HepG2 (cell line): ENCODE data around the gene SIX3. TPM values are rescaled to one million over a fixed set of nuclear protein-coding genes. Genes with fewer than 3 reads are reported as not detected.
A peak's percentile ranks its signal among the peaks of the same experiment; 100 is the strongest.

ENCODE experiments used
- CHCHD3 ChIP-seq: sonication (generic); formaldehyde crosslinking; IDR thresholded peaks from 2 replicates; pipeline ENCODE4 v1.8.0; 2022; ENCODE audit warnings: mild to moderate bottlenecking, missing genetic modification reagents, moderate library complexity
- HDAC2 ChIP-seq: sonication (generic); formaldehyde crosslinking; IDR thresholded peaks from 2 replicates; pipeline ENCODE4 v1.4.0; 2020; ENCODE audit warnings: missing genetic modification reagents
- HMG20B ChIP-seq: conservative IDR thresholded peaks from 2 replicates; pipeline ENCODE4 v1.6.1; 2016; ENCODE audit warnings: missing genetic modification reagents, missing compliant biosample characterization
- HMGXB4 ChIP-seq, 2 experiments: sonication (generic) in 1 of 2; formaldehyde crosslinking in 1 of 2; IDR thresholded peaks; 2 replicates each; pipeline versions ENCODE4 v1.4.0 to v1.6.1; 2018 to 2020; ENCODE audit warnings: missing genetic modification reagents in 2 of 2, borderline replicate concordance in 1 of 2, low read depth in 1 of 2, mild to moderate bottlenecking in 1 of 2, missing biosample characterization in 1 of 2
- IRX3 ChIP-seq: sonication (generic); formaldehyde crosslinking; IDR thresholded peaks from 2 replicates; pipeline ENCODE4 v1.8.1; 2023; ENCODE audit warnings: mild to moderate bottlenecking, low read depth, missing genetic modification reagents, borderline replicate concordance
- MXD4 ChIP-seq: IDR thresholded peaks from 2 replicates; pipeline ENCODE4 v1.6.1; 2016; ENCODE audit warnings: mild to moderate bottlenecking, missing biosample characterization, missing genetic modification reagents
- SP4 ChIP-seq: sonication (generic); formaldehyde crosslinking; IDR thresholded peaks from 2 replicates; pipeline ENCODE4 v1.8.1; 2023; ENCODE audit warnings: mild to moderate bottlenecking, missing genetic modification reagents
- TEAD3 ChIP-seq: optimal IDR thresholded peaks from 2 replicates; pipeline ENCODE3; 2016; ENCODE audit warnings: borderline replicate concordance
- ZNF317 ChIP-seq: sonication (generic); formaldehyde crosslinking; IDR thresholded peaks from 2 replicates; pipeline ENCODE4 v1.5.0; 2020; ENCODE audit warnings: mild to moderate bottlenecking, missing genetic modification reagents
- ZNF460 ChIP-seq: sonication (generic); formaldehyde crosslinking; IDR thresholded peaks from 2 replicates; pipeline ENCODE4 v1.5.1; 2020; ENCODE audit warnings: missing genetic modification reagents, mild to moderate bottlenecking, borderline replicate concordance
- ZNF597 ChIP-seq: sonication (generic); formaldehyde crosslinking; IDR thresholded peaks from 2 replicates; pipeline ENCODE4 v1.5.0; 2020; ENCODE audit warnings: missing genetic modification reagents
- ZNF746 ChIP-seq: sonication (generic); formaldehyde crosslinking; IDR thresholded peaks from 2 replicates; pipeline ENCODE4 v1.8.0; 2022; ENCODE audit warnings: mild to moderate bottlenecking, missing genetic modification reagents
- ZSCAN9 ChIP-seq: IDR thresholded peaks from 2 replicates; pipeline ENCODE4 v1.6.1; 2016; ENCODE audit warnings: borderline replicate concordance
- polyA plus RNA-seq, 8 experiments: library from polyadenylated mRNA; depleted of rRNA in 3 of 8; stranded (reverse) in 7 of 8; unstranded in 1 of 8; fragments of >200 nt; fragmentation: Illumina TruSeq in 4 of 8; extraction: Trizol in 4 of 8; gene quantifications; 2 replicates each; pipeline versions ENCODE4 v1.2.1 to v1.2.3, GENCODE V29; 2011 to 2016; ENCODE audit warnings: low read depth in 4 of 8, missing spikeins in 1 of 8, mixed read lengths in 1 of 8; ENCODE audit not compliant: insufficient read depth in 1 of 8
- total RNA-seq, 5 experiments: library from RNA; depleted of rRNA; stranded (reverse); fragments of >200 nt; fragmentation: Illumina TruSeq; extraction: Trizol; gene quantifications; 2 replicates each; pipeline ENCODE4 v1.2.3, GENCODE V29; 2016; ENCODE audit warnings: low read depth in 1 of 5
- TF ChIP-seq, protein P1 (sequence below): sonication (generic); formaldehyde crosslinking; IDR thresholded peaks from 2 replicates; pipeline ENCODE4 v1.5.0; 2020; ENCODE audit warnings: missing genetic modification reagents, mild to moderate bottlenecking, borderline replicate concordance
- TF ChIP-seq, protein P2 (sequence below): sonication (generic); formaldehyde crosslinking; IDR thresholded peaks from 2 replicates; pipeline ENCODE4 v1.4.0; 2020; ENCODE audit warnings: mild to moderate bottlenecking, missing genetic modification reagents, borderline replicate concordance
- TF ChIP-seq, protein P3 (sequence below): sonication (generic); formaldehyde crosslinking; conservative IDR thresholded peaks from 2 replicates; pipeline ENCODE4 v1.8.0; 2022; ENCODE audit warnings: mild to moderate bottlenecking, moderate library complexity, missing genetic modification reagents

Gene SIX3
- total and polyA plus RNA-seq, 2 of the 13 experiments (the other 11 are each of a cell fraction or from before 2014, with no cell fraction given), result not detected

DNA sequence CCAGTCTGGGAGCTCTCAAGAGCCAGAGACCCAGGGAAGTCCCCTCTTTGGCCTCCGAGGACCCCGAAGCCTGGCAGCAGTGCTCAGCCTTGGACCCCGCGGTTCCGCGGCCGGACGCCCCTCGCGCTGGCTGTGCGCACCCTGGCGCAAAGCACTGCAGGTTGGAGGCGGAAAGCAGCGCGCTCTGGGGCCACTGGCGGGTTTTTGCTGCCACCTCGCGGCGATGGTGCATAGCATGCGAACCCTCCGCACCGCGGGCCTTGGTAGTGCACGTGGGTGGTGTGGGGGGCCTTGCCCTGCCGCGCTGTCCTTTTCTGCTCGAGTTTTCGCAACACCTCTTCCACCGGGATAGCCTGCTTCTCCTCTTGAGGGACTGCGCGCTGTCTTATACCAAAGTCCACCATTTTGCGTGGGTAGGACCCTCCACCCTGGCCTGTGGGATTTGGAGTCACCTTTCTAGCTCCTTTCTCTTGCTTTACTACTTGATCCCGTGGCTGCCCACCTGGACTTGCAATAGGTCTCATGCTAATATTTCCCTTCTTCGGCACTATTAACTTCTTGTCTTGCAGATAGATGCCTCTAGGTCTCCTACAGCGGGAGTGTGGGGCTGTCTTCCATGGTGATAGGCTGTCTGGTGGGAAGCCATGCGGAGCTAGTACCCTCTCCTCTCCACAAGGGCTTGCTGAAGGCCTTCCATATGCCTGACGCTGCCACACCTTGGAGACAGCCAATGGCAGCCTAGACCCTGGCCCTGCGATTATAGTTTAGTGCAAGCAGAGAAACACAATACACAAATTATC lies 14.3 kb downstream of the SIX3 start (continued):
- TF ChIP-seq ZNF597 (CRISPR knock-in tag) (no peak), ZSCAN9 (0 out of 2 replicates have a peak, but pooled peaks have one; percentile 28), HDAC2 (CRISPR knock-in tag) (peak; percentile 41; the same call in 1 of the 2 replicates), HMG20B (CRISPR knock-in tag) (0 out of 2 replicates have a peak, but pooled peaks have one; percentile 28), HMGXB4 (CRISPR knock-in tag; IDR thresholded peaks at IDR 0.05; ENCODE audit: borderline replicate concordance in 1 of 2, low read depth in 1 of 2) (peak; percentile 78 to 86), TEAD3 (CRISPR knock-in tag) (peak; percentile 80), IRX3 (CRISPR knock-in tag) (no peak), ZNF460 (CRISPR knock-in tag) (no peak), CHCHD3 (CRISPR knock-in tag) (0 out of 2 replicates have a peak, but pooled peaks have one; percentile 26), ZNF746 (CRISPR knock-in tag) (no peak), MXD4 (CRISPR knock-in tag) (peak; percentile 85), ZNF317 (peak; percentile 61; the same call in 1 of the 2 replicates), SP4 (CRISPR knock-in tag) (peak; percentile 52; the same call in 1 of the 2 replicates)
- TF ChIP-seq, protein P1, sequence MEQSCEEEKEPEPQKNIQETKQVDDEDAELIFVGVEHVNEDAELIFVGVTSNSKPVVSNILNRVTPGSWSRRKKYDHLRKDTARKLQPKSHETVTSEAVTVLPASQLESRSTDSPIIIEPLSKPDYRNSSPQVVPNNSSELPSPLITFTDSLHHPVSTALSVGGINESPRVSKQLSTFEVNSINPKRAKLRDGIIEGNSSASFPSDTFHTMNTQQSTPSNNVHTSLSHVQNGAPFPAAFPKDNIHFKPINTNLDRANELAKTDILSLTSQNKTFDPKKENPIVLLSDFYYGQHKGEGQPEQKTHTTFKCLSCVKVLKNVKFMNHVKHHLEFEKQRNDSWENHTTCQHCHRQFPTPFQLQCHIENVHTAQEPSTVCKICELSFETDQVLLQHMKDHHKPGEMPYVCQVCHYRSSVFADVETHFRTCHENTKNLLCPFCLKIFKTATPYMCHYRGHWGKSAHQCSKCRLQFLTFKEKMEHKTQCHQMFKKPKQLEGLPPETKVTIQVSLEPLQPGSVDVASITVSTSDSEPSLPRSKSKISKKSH (CRISPR knock-in tag), result no peak
- TF ChIP-seq, protein P2, sequence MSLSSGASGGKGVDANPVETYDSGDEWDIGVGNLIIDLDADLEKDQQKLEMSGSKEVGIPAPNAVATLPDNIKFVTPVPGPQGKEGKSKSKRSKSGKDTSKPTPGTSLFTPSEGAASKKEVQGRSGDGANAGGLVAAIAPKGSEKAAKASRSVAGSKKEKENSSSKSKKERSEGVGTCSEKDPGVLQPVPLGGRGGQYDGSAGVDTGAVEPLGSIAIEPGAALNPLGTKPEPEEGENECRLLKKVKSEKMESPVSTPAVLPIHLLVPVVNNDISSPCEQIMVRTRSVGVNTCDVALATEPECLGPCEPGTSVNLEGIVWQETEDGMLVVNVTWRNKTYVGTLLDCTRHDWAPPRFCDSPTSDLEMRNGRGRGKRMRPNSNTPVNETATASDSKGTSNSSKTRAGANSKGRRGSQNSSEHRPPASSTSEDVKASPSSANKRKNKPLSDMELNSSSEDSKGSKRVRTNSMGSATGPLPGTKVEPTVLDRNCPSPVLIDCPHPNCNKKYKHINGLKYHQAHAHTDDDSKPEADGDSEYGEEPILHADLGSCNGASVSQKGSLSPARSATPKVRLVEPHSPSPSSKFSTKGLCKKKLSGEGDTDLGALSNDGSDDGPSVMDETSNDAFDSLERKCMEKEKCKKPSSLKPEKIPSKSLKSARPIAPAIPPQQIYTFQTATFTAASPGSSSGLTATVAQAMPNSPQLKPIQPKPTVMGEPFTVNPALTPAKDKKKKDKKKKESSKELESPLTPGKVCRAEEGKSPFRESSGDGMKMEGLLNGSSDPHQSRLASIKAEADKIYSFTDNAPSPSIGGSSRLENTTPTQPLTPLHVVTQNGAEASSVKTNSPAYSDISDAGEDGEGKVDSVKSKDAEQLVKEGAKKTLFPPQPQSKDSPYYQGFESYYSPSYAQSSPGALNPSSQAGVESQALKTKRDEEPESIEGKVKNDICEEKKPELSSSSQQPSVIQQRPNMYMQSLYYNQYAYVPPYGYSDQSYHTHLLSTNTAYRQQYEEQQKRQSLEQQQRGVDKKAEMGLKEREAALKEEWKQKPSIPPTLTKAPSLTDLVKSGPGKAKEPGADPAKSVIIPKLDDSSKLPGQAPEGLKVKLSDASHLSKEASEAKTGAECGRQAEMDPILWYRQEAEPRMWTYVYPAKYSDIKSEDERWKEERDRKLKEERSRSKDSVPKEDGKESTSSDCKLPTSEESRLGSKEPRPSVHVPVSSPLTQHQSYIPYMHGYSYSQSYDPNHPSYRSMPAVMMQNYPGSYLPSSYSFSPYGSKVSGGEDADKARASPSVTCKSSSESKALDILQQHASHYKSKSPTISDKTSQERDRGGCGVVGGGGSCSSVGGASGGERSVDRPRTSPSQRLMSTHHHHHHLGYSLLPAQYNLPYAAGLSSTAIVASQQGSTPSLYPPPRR (CRISPR knock-in tag), result no peak
- TF ChIP-seq, protein P3, sequence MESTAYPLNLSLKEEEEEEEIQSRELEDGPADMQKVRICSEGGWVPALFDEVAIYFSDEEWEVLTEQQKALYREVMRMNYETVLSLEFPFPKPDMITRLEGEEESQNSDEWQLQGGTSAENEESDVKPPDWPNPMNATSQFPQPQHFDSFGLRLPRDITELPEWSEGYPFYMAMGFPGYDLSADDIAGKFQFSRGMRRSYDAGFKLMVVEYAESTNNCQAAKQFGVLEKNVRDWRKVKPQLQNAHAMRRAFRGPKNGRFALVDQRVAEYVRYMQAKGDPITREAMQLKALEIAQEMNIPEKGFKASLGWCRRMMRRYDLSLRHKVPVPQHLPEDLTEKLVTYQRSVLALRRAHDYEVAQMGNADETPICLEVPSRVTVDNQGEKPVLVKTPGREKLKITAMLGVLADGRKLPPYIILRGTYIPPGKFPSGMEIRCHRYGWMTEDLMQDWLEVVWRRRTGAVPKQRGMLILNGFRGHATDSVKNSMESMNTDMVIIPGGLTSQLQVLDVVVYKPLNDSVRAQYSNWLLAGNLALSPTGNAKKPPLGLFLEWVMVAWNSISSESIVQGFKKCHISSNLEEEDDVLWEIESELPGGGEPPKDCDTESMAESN (CRISPR knock-in tag), result no peak
